Neural progenitor cell (in vitro differentiated cells): ENCODE measurements around the gene TNNI3K.

Source experiments
- EZH2 ChIP-seq: fragments of 200-600 bp; sonication (generic); IDR thresholded peaks from 2 replicates; pipeline ENCODE4 v1.6.1; 2017; ENCODE audit warnings: antibody characterized with exemption, mild to moderate bottlenecking, moderate library complexity
- EZH2phosphoT487 ChIP-seq: fragments of 200-600 bp; sonication (generic); IDR thresholded peaks from 2 replicates; pipeline ENCODE4 v1.6.1; 2017; ENCODE audit warnings: antibody characterized with exemption
- TF ChIP-seq, protein P1 (sequence below): fragments of 200-600 bp; sonication (generic); IDR thresholded peaks from 2 replicates; pipeline ENCODE4 v1.5.1; 2017; ENCODE audit warnings: antibody characterized with exemption, mild to moderate bottlenecking

DNA sequence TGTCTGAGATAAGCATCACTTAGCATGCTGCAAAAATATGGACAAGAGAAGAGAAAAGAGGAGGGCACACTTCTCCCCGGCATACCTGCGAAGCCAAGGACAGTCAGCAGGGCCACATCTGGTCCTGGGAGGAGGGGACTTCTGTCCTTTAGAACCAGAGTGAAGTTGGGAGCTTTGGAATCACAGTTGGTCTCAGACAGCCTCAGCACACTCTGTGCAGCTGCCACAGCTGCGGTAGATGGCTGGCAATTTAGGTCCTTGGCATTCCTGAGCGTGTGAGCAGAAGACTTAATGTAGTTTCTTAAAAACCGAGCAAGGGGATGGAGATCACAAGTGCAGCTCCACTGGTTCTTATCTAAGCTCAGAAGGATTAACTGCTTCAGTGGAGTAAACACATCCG lies 244.9 kb downstream of the TNNI3K start:
- TF ChIP-seq EZH2 (no peak), EZH2phosphoT487 (no peak)
- TF ChIP-seq, protein P1, sequence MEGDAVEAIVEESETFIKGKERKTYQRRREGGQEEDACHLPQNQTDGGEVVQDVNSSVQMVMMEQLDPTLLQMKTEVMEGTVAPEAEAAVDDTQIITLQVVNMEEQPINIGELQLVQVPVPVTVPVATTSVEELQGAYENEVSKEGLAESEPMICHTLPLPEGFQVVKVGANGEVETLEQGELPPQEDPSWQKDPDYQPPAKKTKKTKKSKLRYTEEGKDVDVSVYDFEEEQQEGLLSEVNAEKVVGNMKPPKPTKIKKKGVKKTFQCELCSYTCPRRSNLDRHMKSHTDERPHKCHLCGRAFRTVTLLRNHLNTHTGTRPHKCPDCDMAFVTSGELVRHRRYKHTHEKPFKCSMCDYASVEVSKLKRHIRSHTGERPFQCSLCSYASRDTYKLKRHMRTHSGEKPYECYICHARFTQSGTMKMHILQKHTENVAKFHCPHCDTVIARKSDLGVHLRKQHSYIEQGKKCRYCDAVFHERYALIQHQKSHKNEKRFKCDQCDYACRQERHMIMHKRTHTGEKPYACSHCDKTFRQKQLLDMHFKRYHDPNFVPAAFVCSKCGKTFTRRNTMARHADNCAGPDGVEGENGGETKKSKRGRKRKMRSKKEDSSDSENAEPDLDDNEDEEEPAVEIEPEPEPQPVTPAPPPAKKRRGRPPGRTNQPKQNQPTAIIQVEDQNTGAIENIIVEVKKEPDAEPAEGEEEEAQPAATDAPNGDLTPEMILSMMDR = no peak
